NCI-H748 (cell line): ENCODE data around the gene CMKLR1.

Experiments
- DNase-seq: peaks from one replicate; lab custom pipeline; 2025; ENCODE audit not compliant: unreplicated experiment; lab: John Stamatoyannopoulos, UW

Gene CMKLR1

DNA sequence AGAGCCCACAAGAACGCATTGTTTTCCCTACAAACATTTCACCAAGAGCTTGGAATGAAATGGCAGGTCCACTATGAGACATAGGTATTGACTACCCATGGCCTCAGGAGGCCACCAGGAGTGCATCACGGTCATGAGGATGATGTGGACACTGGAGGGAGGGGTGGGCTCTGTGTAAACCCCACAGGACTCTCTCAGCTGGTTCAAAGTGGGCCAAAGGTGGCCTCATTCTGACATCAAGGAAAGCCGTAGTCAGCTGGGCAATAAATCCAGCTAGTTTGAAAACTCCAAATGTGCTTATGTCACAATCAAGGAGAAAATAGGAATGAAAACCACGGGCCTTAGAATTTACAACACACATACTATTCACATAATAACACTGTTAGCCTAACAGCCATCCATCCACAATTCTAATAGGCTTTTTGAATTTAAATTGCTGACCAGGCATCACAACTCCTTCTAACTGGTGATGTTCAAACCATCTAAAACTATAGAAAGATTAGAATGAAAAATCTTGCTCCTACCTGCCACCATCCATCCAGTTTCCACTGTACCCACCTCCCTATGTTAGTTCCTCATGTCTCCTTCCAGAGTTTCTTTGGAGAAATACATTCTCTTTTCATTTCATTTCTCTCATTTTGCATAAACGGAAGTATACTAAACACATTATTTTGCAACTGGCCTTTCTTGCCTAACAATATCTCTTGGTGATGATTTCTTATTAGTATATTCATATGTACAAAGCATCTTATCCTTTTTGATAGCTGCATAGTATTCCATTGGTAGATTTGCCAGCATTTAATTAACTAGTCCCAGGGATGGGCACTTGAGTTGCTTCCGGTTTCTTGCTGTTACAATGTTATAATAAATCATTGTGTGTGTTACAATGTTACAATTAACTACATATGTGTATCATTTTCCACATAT, 21.5 kb downstream of the CMKLR1 start:
- DNase-seq: no peak

DNA sequence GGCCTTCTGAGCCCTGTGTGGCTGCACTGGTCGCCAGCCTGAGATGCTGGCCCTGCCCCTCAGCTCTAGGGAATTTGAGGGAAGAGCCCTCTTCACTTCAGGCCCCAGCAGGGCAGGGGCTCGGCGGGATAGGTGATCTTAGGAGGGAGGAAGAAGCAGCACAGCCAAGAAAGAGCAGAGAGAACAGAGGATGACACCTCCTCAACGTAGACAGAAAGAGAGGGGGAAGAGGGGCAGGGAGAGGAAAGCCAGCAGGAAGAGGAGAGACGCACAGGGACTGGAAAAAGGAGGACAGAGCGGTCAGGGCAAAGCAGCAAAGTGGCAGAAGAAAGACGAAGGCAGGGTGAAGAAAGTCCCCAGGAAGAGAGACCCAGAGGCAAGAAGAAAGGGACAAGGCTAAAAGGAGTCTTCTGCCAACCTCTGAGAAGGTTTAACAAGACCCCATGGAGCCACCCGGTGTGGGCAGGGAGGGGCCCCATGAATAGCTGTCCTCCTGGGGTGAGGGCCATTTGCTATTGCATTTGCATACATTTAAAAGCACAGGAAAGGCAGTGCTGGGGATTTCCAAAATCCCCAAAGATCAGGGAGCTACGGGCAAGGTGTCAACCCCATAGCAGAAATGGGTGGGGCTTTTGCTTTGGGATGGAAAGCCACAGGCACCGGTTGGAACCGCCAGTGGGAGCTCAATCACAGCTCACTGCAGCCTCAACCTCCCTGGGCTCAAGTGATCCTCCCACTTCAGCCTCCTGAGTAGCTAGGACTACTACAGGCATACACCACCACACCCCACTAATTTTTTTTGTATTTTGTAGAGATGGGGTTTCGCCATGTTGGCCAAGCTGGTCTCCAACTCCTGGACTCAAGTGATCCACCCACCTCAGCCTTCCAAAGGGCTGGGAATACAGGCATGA, 22.7 kb downstream of the CMKLR1 start:
- DNase-seq: no peak

DNA sequence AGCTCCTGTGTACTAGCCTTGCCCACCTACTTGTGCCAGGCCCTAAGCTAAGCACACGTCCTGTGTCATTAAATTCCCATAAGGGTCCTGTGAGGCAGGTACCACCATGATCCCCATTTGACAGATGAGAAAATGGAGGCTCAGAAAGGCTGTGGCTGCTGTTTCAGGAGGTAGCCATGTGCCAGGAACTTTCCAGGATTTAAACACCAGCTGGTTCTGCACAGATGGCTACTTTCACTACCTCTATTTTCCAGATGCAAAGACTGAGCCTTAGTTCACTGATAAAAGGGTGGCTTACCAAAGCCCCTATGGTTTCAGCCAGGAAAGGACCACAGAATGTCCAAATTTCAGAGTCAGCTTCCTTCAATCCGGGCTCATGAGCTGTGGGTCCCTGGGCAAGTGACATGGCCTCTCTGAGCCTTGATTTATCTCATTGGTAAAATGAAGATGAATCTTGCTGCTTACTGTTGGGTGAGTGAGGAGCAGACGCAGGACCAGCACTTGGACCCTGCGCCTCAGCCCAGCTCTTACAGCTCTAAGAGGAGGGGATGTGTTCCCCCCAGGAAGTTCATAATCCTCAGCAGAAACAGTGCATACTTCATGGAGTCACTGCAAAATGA, 23.5 kb downstream of the CMKLR1 start:
- no peak for DNase-seq

DNA sequence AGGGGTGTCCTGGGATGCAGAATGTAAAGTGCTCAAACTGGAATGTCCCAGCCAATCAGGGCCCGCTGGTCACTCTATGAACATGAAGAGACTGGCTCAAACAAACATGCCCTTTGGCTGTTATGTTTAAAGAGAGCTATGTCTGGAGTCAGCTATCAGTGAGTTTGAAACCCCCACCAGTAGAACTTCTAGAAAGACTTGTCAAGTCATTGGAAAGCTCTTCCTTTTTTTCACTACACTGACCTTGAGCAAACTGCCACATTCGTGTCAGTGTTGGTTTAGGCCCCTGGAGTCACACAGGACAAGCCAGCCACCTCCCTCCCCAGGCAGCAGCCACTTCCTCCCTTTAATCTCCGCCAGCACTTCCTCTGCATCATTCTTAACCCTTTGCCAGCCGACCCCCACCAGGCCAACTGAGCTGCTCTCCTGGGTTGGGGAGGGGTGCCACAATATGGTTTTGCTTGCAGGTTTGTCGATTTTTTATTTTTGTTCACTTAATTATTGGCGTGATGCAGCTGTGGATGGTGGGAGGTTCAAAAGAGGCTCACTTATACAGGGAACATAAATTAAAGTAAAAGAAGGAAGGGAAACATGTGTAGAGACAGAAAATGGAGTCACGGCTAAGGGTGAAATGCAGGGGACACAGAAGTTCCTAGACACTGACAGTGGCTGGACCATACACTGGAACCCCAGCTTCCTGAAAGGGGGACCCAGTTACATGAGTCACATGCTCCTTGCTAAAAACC, 25.3 kb downstream of the CMKLR1 start:
- DNase-seq: no peak

DNA sequence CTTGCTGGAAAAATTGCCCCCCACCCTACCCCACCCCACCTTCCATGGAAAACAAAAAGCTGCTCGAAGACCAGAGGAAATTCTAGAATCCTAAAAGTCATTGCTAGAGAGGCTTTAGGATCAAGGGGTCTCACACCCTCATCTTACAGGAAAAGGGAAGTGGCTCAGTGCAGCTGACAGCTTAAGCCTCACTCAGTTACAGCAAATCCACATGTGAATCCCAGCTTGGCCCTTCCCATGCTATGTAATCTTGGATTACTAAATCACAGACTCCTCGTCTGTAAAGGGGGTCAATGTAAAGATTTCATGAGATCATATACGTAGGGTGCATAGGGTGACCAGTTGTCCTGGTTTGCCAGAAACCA, 25.9 kb downstream of the CMKLR1 start:
- DNase-seq: no peak

DNA sequence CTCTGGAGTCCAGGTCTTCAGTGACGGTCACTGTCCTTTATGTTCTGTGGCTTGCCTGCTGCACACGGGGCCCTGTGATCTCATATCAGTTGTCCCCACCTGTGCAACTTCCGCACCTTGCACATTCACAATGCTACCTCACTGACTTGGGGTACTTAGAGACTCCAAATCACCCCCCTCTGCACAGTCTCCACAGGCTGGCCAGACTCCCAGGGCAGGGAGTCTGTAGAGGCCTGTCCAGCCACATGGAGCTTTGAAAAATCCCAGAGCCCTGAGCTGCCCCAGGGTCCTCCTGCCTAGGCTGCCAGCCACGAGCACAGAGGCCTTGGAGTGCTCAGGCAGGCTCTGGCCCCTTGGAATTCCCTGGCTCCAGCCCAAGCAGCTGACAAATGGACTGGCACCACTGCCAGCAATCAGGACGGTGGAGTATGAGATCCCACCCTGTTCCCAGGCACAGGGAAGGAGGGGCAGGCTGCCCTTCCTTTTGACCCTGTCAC, 26.4 kb downstream of the CMKLR1 start:
- no peak for DNase-seq

DNA sequence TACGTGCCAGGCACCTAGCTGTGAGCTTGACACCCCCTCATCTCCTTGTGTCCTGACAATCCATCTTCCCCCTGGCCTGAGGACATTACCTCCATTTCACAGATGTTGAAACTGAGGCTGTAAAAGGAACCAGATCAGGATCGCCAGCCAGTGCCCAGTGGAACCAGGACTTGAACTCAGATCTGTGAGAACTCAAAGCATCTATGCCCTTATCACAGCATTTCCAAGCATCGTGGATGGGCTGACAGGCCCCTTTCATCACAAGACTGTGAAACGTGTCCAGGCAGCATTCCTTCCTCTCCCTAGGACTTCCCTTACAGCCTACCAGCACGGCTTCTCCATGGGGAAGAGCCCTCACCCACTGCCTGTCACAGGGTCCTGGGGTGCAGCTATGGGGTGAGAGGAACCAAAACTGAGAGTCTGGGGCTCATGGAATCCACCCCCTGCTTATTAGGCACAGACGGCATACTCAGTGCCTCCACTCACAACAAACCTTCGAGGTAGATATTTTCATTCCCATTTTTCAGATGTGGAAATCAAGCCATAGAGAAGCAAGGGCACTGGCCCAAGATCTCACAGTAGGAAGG, 26.9 kb downstream of the CMKLR1 start:
- DNase-seq: no peak

DNA sequence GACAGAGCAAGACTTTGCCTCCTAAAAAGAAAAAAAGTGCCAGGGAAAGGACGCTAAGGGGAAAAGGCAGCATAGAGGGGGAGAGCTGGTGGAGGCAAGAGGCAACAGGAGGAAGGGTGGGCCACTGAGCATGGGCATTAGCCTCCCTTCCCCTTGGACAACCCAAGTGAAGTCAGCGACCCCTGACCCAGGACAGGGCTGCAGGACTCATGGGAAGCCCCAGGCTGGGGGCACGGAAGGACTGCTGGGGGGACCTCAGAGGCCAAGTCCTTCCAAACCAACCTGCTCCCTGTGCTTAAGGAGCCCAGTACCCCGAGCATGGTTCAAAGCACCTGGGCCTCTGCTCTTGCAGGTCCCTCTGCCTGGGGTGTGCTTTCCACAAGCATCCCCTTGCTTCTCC, 27.5 kb downstream of the CMKLR1 start:
- no peak for DNase-seq

DNA sequence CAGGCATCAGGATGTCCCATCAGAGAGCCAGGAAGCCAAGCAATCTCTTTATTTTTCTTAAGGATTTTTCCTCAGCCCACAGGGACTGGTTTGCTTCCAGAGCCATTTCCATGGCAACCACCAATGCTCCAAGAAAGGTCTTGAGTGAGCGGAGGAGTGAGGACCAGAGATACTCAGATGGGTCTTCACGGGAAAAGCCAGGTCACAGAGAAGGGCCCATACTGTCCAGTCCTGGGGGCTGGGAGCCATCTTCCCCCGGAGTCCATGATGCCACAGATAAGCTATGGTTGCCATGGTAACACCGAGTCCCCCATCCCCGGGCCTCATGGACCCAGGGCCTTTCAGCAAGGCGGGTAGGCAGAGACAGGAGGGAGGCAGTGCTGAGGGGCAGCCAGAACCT, 28.6 kb downstream of the CMKLR1 start:
- peak; percentile 9 for DNase-seq

DNA sequence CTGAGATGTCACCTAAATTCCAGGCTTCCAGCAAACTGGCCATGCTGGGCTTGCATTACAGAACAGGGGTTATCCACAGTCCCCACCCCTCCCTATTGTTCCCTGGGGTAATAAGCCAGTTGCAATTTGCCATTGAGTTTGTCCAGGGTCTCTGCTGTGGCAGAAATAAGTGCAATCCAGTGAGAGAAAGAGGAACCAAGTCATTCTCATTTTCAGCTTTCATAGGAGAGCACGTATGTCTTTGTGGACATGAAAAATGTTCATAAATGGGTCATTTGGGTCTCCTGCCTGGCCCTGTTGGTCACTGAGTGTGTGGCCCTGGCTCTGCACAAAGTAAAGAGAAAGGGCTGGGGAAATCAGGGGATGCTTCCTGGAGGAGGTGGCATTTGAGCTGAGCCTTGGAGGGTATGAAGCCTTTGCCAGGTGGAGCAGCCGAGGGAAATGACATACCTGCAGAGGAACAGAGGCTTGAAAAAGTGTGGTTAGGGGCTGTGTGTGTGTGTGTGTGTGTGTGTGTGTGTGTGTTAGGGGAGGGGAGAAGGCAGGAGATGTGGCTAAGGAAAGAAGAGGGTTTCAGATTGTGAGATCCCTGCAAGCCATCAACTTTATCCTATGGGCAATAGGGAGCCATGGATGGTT, 29.3 kb downstream of the CMKLR1 start:
- no peak for DNase-seq

DNA sequence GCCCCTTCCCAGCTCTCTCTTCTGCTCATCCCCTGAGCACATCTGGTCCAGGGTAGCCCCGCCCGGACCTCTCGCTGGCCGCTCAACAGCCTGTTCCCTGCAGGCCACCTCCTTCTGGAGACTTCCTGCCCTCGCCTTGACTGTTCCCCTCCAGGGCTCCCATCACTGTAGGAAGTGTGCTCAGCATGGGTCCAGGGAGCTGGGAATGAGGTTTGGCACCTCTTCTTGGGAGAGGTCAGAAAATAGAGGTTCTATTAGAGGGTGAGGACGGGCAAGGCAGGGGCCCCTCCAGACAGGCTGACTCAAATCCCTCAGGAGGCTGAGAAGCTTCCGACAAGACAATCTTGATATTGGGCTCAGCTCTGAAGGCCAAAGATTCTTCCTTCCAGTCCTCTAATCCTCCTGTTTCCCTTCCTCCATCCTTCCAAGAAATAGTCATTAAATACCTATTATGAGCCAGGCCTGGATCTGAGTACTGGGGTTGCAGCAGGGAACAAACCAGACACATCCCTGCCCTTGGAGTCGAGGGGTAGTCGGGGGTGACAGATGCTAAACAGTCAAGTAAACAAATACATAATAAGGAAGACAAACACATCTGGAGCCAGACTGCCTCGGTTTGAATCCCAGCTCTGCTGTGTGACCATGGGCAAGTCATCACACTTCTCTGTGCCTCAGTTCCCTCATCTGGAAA, 30.6 kb downstream of the CMKLR1 start:
- DNase-seq: no peak

DNA sequence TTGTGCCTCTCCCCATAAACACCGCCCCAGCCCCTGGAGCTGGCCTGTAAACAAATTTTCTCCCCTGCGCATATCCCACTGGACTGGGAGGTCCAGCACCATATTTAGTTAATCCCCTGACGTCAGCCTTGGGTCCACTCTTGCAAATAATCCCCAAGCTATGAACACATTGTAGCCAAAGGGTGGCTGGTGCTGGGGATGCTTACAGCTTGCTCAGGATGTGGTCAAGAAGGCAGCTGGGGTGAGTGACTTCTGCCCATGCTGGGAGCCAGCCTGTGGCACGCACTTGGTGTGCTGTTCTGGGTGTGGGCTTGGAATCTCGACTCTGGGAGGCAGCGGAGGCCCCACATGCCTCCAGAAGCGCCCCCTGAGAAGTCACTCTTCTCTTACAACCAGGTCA, 32.1 kb downstream of the CMKLR1 start:
- DNase-seq: no peak

DNA sequence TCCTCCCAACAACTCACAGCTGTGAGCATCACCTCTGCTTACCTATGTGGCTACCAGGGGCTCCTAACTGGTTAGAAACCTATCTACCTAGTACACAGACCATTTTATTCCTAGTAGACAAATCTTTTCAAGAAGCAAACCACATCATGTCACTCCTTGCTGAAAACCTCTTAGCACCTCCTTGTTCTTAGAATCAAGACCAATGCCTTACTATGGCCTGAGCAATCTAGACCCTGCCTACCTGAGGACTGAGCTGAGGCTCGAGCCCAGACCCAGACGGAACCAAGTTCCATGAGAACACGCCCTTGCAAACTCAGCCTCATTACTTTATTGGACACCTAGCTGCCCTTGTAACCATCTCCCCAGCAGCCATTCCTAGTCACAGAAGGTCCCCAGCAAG, 32.6 kb downstream of the CMKLR1 start:
- DNase-seq: no peak

DNA sequence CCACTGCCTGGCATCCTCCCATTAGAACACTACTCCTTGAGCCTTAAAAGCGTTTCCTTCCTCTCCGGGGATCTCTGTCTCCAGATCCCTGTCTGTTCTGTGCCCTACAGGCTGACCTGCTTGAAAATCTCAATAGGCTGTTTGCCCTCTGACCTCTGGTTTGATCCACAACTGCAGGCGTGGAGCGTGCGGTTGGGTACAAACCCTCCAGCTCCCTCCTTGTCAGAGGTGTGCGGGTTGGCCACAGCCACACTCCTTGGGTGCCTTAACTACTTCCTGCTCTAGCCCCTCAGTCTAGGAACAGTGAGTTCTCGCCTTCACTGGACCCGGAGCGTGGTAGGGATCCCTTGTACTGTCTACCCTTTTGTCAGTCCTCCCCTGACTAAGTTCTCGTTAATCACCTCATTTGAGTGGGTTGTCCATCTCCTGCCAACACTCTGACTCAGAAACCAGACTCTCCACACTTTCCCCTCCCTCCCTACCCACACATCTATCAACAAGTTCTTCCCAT, 33.1 kb downstream of the CMKLR1 start:
- no peak for DNase-seq

DNA sequence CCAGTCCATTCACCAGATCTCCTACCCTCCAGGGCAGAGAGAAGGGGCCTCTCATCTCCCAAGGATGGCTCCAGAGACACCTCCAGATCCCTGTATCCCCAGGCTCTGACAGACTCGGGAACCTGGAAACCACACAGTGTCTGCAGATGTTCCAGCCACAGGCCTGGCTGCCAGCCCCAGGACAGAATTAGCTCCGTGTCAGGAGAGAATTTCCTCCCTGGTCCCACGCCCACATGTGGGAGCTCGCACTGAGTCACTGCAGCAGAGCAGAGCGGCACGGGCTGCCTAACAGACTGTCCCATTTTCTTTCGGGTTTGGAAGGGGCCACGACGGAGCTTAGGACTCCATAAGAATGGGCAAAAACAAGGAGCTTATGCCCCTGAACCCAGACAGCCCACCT, 33.6 kb downstream of the CMKLR1 start:
- no peak for DNase-seq

DNA sequence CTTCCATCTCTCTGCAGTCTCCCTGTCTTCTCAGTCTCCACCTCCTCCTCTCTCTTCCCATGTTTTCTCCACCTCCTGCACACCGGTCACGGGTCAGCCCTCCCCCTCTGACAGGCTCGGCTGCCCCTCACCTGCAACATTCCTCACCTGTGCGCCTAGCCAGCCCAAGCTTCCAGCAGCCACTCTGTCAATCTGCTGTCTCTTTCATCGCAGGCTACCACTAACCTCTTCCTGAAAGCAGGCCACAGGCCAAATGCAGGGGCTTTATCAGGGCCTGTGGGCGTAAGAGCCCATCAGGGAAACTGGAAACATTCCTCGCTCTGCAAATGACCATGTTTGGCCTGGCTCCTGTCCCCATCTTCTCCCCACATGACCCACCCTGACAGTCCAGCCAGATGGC, 34.5 kb downstream of the CMKLR1 start:
- no peak for DNase-seq

DNA sequence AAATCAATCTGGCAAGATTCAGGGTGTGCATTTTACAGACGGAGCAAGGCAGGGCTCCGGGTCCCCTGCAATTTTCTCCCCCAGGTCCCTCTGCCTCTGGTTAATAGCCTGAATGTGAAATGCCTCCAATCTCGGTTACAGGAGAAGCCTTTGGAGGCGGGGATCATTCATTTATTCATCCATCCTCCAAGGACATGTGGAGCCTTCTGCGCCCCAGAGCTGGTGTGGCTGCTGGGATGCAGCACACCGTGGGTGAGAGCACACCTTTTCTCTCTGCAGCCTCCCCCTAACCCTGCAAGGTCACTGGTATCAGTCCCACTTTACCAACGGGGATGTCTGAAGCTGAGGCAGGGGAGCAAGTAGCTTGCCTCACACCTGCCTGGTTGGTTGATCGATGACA, 35.4 kb downstream of the CMKLR1 start:
- DNase-seq: no peak

DNA sequence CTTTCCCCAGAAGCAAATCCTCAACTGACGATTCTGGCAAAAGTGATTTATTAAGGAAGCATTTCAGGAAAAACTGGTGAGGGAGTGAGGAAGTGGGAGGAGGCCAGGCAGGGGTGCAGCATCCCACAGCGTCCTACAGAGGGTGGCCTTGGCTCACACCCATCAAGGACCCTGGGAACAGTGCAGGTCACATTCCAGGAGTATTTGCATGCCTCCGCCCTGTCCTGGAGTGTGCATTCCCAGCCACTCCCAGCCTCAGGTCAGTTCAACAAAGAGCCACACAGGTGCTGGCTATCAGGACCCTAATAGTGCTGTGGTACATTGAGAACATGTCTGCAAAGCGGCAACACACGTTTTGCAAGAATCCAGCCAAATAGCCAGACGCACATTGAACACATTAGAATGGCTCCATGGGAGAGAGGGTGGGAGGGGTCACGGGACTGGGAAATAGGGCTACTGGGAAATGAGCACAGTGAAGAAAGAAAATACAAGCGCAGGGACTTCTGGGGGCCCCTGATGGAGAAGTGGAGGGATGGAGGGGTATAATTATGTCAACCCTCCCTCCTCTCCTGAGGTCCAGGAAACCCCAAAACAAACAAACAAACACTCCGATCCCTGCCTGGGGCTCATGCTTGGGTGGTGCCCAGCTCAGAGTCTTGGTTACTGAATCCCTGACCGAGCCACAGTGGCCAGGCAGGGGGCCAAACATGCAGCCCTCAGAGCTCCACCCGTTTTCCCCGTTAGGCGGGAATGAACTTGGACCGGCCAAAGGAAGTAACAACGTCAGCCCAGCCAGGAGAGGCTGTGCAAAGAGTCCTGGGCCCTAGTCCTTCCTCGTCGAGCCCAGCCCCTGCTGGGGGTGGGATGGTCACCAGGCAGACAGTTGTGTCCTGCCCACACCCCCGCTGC, 36.5 kb downstream of the CMKLR1 start:
- DNase-seq: peak; percentile 19
